ENCODE results near the gene SULT1C3. TPM values are rescaled to one million over a fixed set of nuclear protein-coding genes. Genes with fewer than 3 reads are reported as not detected.

The SULT1C3 gene
- polyA plus RNA-seq, 2 of the 4 experiments (the other 2 are of a cell fraction): not detected

DNA sequence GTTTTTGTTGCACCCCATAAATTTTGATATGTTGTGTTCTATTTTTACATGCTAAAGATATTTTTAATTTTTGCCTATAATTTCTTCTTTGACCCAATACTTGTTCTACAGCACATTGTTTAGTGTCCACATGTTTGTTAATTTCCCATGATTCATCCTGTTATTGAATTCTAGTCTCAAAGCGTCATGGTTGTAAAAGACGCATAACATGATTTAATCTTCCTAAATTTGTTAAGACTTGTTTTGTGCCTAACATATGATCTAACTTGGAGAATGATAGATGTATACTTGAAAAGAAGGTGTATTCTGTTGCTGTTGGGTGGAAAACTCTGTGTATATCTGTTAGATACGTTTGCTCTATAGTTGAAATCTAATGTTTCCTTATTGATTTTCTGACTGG is 27.1 kb upstream of the SULT1C3 start:
- CTCF ChIA-PET: no interaction called here

DNA sequence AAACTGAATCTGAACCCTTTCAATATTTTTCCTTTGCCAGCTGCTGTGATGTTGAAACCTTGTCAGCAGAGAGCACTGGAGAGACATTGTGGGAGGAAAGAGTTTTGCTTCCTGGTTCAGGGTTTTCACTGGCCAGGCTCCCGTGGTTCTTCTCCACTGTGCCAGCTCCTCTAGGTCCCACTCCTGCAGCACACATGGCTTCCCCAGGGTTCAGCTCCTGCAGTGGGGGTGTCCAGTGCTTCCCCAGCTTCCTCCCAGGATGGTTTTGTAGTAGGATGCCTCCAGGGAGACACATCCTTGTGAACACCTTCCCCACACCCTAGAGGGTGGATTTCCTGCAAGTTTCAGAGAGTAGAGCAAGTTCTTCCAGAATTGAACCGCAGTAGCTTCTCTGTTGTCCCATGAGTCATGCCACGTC is 24.0 kb upstream of the SULT1C3 start:
- FAIRE-seq (no peak), ATAC-seq (peak; percentile 95 to 99), DNase-seq (ENCODE audit: low read depth in 1 of 2, low spot score in 1 of 2) (peak; percentile 46 to 71)
- TF ChIP-seq, protein P1, sequence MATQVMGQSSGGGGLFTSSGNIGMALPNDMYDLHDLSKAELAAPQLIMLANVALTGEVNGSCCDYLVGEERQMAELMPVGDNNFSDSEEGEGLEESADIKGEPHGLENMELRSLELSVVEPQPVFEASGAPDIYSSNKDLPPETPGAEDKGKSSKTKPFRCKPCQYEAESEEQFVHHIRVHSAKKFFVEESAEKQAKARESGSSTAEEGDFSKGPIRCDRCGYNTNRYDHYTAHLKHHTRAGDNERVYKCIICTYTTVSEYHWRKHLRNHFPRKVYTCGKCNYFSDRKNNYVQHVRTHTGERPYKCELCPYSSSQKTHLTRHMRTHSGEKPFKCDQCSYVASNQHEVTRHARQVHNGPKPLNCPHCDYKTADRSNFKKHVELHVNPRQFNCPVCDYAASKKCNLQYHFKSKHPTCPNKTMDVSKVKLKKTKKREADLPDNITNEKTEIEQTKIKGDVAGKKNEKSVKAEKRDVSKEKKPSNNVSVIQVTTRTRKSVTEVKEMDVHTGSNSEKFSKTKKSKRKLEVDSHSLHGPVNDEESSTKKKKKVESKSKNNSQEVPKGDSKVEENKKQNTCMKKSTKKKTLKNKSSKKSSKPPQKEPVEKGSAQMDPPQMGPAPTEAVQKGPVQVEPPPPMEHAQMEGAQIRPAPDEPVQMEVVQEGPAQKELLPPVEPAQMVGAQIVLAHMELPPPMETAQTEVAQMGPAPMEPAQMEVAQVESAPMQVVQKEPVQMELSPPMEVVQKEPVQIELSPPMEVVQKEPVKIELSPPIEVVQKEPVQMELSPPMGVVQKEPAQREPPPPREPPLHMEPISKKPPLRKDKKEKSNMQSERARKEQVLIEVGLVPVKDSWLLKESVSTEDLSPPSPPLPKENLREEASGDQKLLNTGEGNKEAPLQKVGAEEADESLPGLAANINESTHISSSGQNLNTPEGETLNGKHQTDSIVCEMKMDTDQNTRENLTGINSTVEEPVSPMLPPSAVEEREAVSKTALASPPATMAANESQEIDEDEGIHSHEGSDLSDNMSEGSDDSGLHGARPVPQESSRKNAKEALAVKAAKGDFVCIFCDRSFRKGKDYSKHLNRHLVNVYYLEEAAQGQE (IDR thresholded peaks at IDR 0.05): no peak
- TF ChIP-seq CEBPB (IDR thresholded peaks at IDR 0.05): peak in 1 of 2 experiments; percentile 41; a peak in 1 of 4 replicates
- no peak for TF ChIP-seq EP300 (IDR thresholded peaks at IDR 0.05)
- 0 out of 5 replicates have a peak, but pooled peaks of 1 of the 2 experiments have one; percentile 31 for TF ChIP-seq JUN (IDR thresholded peaks at IDR 0.05)
- TF ChIP-seq SMC3 (IDR thresholded peaks at IDR 0.05): peak; percentile 92
- no peak for TF ChIP-seq FOXS1 (CRISPR knock-in tag; IDR thresholded peaks at IDR 0.05)
- TF ChIP-seq FOSL2 (IDR thresholded peaks at IDR 0.05): no peak
- no peak for TF ChIP-seq FOSL2 (CRISPR knock-in tag; IDR thresholded peaks at IDR 0.05)
- no peak for TF ChIP-seq KDM1A (IDR thresholded peaks at IDR 0.05; ENCODE audit: low read depth)
- TF ChIP-seq, protein P2, sequence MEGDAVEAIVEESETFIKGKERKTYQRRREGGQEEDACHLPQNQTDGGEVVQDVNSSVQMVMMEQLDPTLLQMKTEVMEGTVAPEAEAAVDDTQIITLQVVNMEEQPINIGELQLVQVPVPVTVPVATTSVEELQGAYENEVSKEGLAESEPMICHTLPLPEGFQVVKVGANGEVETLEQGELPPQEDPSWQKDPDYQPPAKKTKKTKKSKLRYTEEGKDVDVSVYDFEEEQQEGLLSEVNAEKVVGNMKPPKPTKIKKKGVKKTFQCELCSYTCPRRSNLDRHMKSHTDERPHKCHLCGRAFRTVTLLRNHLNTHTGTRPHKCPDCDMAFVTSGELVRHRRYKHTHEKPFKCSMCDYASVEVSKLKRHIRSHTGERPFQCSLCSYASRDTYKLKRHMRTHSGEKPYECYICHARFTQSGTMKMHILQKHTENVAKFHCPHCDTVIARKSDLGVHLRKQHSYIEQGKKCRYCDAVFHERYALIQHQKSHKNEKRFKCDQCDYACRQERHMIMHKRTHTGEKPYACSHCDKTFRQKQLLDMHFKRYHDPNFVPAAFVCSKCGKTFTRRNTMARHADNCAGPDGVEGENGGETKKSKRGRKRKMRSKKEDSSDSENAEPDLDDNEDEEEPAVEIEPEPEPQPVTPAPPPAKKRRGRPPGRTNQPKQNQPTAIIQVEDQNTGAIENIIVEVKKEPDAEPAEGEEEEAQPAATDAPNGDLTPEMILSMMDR (IDR thresholded peaks at IDR 0.05): peak; percentile 79
- TF ChIP-seq RAD21 (conservative IDR thresholded peaks at IDR 0.05 in 1 of 2, IDR thresholded peaks at IDR 0.05 in 1 of 2): peak; percentile 92 to 95
- CTCF ChIA-PET: interaction anchor here (0.6 to 2.5 kb wide), 25 partner anchors 8 to 700 kb away, joined by 3 to 16 read pairs (median 3); partner anchors contain the start of gene LIMS1
- peak overlapping the region; percentile 68 for H3K4me2 ChIP-seq
- H3K4me3 ChIP-seq: no peak overlapping the region
- H3K4me1 ChIP-seq: peaks cover 11% of the 10 kb centered on the region
- no peaks in the 10 kb centered on the region; the same call in 2 of the 3 replicates for H3K9me3 ChIP-seq
- WGBS (ENCODE audit: missing lambda C conversion rate): 4% methylated on average over 3 of the region's 3 CpGs
- POLR2A ChIA-PET: interaction anchor here (0.6 to 1.2 kb wide), 4 partner anchors 272 to 371 kb away, joined by 3 to 10 read pairs (median 3); no protein-coding TSS in a partner anchor
- peak overlapping the region; percentile 79 to 86 for H3K27ac ChIP-seq

More for the DNA sequence above, 27.1 kb upstream of the SULT1C3 start:
- no peak for FAIRE-seq
- POLR2A ChIA-PET: no interaction called here
- 80% methylated on average over 3 of the region's 3 CpGs for WGBS (ENCODE audit: missing lambda C conversion rate)
- Histone ChIP-seq H3K4me1 (peaks cover 11% of the 10 kb centered on the region), H3K9me3 (peaks cover 10% of the 10 kb centered on the region), H3K4me3 (no peak overlapping the region), H3K27ac (no peak overlapping the region), H3K4me2 (no peak overlapping the region)
- no peak for DNase-seq (ENCODE audit: low read depth in 1 of 2, low spot score in 1 of 2)
- no peak for ATAC-seq
- no peak for TF ChIP-seq BHLHE40 (IDR thresholded peaks at IDR 0.05; ENCODE audit: low read depth, low read length)
- TF ChIP-seq RNF2 (IDR thresholded peaks at IDR 0.05; ENCODE audit: borderline replicate concordance, low read depth): no peak
- no peak for TF ChIP-seq HOXB5 (CRISPR knock-in tag; IDR thresholded peaks at IDR 0.05)
- TF ChIP-seq, protein P3, sequence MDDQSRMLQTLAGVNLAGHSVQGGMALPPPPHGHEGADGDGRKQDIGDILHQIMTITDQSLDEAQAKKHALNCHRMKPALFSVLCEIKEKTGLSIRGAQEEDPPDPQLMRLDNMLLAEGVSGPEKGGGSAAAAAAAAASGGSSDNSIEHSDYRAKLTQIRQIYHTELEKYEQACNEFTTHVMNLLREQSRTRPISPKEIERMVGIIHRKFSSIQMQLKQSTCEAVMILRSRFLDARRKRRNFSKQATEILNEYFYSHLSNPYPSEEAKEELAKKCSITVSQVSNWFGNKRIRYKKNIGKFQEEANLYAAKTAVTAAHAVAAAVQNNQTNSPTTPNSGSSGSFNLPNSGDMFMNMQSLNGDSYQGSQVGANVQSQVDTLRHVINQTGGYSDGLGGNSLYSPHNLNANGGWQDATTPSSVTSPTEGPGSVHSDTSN (IDR thresholded peaks at IDR 0.05): no peak
- TF ChIP-seq, protein P4, sequence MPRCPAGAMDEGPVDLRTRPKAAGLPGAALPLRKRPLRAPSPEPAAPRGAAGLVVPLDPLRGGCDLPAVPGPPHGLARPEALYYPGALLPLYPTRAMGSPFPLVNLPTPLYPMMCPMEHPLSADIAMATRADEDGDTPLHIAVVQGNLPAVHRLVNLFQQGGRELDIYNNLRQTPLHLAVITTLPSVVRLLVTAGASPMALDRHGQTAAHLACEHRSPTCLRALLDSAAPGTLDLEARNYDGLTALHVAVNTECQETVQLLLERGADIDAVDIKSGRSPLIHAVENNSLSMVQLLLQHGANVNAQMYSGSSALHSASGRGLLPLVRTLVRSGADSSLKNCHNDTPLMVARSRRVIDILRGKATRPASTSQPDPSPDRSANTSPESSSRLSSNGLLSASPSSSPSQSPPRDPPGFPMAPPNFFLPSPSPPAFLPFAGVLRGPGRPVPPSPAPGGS (IDR thresholded peaks at IDR 0.05): no peak

All from A549 (cell line).